GM18502 (cell line): Measurements from ENCODE around the gene EML4.
"Not testable (repeated sequence)": the region's sequence is repeated elsewhere in the genome, so short reads cannot be mapped to it uniquely, and the experiment has no call there.

ENCODE experiments used
- ATAC-seq: cut with Tn5 transposase; IDR thresholded peaks from one replicate; pipeline ENCODE4 v1.9.1; 2021; ENCODE audit warnings: mild to moderate bottlenecking; ENCODE audit not compliant: unreplicated experiment, poor library complexity

The EML4 gene

DNA sequence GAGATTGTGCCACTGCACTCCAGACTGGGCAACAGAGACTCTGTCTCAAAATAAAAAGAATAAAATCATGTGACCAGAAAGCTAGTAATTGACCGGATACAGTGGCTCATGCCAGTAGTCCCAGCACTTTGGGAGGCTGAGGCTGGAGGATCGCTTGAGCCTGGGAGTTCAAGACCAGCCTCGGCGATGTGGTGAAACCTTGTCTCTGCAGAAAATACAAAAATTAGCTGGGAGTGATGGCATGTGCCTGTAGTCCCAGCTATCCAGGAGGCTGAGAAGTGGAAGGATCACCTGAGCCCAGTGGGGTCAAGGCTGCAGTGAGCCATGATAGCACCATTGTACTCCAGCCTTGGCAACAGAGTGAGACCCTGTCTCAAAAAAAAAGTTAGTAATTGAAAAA lies 155.1 kb downstream of the EML4 start:
- no peak for ATAC-seq

DNA sequence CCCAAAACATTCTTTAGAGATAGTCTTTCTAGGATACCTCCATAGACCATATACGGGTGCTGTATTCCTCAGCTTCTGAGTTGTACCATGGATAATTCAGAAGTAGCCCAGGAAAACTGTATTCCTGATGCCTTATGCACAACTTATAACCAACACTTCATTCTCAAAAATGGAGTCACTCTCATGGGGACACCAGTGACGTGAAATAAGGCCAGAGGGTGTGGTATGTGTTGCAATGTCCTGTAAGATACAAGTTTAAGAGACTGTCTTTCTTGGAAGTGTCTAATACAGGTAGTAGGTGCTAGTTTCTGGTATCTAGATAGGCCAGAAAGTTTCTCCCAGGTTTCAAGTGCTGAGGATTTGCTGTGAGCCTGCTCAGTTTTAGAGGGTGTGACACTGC lies 155.8 kb downstream of the EML4 start:
- no peak for ATAC-seq

- ATAC-seq: no peak
Observed at GRCh38 chr2:42325609-42326008, 156.5 kb downstream of the EML4 start.

GRCh38 chr2:42327125-42327524 lies 158.0 kb downstream of the EML4 start:
- peak; percentile 52 for ATAC-seq

DNA sequence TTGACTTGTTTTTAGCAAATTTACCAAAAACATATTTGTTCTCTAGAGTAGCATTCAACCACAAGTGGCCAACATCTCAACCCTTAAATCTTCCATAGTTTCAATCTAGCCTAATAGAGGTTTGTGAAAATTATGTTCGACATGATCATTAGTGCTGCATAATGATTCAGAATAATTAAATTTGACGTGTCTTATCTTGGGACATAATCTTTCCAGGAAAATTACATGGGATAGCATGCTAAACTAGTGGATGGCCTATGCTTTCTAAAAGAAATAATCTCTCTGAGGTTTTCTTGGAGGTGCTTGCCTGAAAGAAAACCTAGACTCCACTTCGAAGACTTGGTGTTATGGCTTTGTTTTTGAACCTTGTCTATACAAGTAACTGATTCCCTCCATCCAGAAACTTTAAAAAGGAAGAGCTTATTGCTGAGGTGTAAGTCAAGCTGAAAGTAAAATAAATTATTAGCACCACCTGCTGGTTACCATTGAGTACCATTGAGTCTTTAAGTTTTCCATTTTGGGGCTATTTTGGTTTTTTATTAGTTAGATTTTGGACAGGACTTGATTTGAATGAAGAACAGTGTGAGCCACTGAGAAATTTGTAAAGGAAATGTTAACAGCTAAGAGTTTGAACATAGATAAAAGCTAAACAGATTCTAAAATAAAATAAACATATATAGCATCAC lies 159.1 kb downstream of the EML4 start:
- no peak for ATAC-seq

DNA sequence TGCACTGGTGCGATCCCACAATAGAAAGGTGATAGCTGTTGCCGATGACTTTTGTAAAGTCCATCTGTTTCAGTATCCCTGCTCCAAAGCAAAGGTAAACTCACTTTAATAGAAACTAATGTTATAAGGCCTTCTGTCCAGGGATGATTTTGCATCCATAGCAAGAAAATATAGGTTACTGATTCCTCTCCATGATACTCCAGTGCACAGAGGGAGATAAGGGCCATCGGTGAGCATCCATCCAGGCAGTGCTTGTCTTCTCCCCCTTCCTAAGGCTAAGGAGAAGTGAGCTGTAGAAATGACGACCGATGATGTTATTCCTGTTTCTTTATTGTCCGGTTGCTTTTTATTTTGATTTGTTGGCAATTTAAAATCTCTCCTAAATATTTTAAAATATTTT lies 159.8 kb downstream of the EML4 start:
- no peak for ATAC-seq

- ATAC-seq: no peak
Observed at GRCh38 chr2:42329736-42330135, 160.6 kb downstream of the EML4 start.

GRCh38 chr2:42331569-42332284 lies 162.6 kb downstream of the EML4 start:
- ATAC-seq: no peak

- no peak for ATAC-seq
Observed at GRCh38 chr2:42332575-42332974, 163.4 kb downstream of the EML4 start.

DNA sequence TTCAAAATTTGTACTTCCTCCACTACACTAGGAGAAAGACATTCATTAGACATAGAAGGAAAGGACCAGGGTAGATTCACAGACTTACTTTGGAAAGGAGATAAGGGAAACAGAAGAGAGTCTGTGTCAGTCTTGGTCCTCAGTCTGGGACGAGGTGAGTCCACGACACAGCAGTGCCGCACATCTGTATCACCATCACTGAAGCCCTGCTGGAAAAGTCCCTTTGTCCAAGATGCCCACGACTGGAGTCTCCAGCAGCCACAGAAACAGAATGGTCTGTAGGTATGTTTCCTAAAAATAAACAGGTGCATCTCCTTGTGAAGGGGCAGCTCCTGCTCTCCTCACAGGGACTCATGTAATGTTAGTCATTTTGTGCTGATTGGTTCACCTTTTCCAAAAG lies 164.4 kb downstream of the EML4 start:
- ATAC-seq: no peak

DNA sequence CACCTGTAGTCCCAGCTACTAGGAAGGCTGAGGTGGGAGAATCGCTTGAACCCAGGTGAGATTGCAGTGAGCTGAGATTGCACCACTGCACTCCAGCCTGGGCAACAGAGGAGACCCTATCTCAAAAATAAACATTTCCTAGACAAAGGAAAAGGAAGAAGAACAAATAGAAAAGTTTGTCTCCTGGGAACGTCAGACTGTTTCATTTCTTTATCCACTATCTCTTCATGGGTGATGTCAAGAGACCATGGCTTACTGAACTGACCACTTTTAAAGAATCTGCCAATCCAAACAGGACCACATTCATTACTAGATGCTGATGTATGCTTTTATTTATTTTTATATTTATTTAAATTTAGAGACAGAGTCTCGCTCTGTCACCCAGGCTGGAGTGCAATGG lies 165.1 kb downstream of the EML4 start:
- no peak for ATAC-seq

- ATAC-seq: not testable (repeated sequence)
Observed at GRCh38 chr2:42334865-42335264, 165.7 kb downstream of the EML4 start.

GRCh38 chr2:42335514-42336104 lies 166.5 kb downstream of the EML4 start:
- ATAC-seq: no peak

DNA sequence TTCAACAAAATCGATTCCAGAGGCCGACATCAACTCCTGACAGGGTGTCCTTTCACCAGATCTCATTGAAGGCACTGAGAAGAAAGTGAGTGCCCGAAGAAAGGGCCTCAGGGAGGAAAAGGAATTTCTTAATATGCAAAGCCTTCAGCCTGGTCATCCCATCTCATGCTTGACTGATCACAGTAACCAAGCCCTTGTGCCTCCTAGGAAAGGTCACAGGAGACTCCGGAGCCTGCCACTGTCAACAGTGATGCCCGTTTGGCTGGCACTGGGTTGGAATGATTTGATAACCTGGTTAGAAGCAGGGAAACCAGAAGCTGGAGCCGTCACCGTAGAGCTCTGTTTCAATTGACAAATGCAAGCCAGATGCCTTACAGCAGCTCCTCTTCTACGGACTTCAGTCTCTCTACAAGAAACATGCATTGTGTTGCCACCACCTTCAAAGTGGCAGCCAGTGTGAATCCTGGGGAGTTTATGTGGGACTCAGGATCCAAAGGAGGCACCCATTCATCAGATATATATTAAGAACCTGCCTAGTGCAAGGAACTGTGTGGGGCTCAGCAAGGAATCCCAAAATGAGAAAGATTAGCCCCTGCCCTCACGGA lies 167.3 kb downstream of the EML4 start:
- no peak for ATAC-seq

- ATAC-seq: no peak
Observed at GRCh38 chr2:42337356-42337820, 168.2 kb downstream of the EML4 start.

DNA sequence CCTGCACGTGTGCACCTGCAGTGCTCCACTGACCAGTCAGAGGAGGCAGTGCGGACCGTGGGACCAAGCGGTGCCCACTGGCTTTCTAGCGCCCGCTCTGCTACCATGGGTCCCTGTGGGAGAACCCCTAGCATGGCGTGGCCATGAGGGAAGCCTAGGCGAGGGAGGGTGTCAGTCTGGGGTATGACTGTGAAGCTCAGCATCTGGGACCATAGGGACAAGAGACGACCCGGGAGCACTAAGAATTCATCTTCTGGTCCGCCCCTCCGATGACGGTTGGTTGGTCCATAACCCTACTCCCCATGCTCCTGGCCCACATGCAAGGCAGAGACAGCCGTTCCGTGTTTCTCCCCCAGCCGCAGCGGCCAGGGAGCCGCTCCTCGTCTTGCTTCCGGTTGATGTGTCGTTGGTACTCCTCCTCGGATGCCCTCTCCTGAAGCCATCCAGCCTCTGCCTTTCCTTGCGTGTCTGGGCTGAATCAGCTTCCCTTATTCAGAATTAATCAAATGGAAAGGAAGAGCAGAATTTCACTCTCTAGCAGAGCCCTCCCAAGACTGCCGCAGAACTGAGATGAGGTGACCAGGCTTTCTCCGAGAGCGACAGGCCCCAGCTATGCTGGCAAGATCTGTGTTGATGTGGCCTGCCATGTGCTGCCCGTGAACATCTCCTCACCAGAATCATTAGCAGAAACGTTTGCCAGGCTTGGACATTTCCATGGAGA lies 168.9 kb downstream of the EML4 start:
- no peak for ATAC-seq

- no peak for ATAC-seq
Observed at GRCh38 chr2:42338567-42339190, 169.5 kb downstream of the EML4 start.

DNA sequence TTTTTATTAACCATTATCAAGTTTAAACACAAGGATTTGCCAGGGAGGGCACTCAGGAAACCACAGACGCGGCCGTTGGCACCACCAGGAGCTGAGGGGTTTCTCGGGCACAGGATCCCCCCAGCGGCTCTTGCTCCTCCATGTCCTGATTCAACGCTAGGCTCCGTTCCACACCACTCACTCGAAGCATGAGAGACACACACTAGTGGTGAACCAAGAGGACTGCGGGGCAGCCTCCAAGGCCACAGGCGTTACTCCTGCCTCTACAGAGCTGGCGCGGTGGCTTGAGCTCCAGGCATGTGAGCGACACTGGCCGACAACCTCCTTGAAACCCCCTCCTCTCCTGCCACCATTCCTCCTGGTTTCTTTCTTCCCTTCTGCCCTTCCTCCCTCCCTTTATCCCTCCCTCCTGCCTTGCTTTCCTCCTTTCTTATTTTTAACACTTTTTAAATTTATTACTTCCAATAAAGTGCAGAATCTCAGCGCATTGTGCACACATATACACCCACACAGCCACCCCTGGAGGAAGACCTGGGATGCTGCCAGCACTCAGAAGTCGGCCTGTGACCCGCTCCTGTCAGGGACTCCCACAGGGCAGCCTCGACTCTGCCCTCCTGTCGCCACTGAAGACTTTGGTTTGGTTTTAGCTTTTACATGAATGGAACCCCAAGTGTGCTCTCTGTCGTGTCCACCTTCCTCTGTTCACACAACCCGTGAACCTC lies 170.2 kb downstream of the EML4 start:
- ATAC-seq: no peak
